Activated CD8-positive, alpha-beta memory T cell treated with anti-CD3 and anti-CD28 coated beads, Interleukin-2, amount 10 ng/mL, durations not matched to agents 7 days and 5 days (primary cell): ENCODE results near the gene CPD. TPM values are rescaled to one million over a fixed set of nuclear protein-coding genes. Genes with fewer than 3 reads are reported as not detected.
"Not testable (repeated sequence)": the region's sequence is repeated elsewhere in the genome, so short reads cannot be mapped to it uniquely, and the experiment has no call there.

Experiments used
- ATAC-seq: fragments of 150-1000 bp; cut with Tn5 transposase; one replicate; pipeline ENCODE4 v1.10.0; 2021; ENCODE audit warnings: moderate library complexity
- CTCF ChIA-PET: fragments of 350-600 bp; sonication (Branson Sonifier 250); formaldehyde crosslinking; loops from one replicate; lab custom pipeline; 2021; ENCODE audit warnings: antibody characterized with exemption; lab: Charles Lee
- DNase-seq: peaks from one replicate; pipeline ENCODE4 v3.0.0-alpha.2; 2020
- H3K27ac Mint-ChIP-seq: one replicate; pipeline ENCODE4 v1.8.0; 2021; ENCODE audit warnings: mild to moderate bottlenecking, mixed read lengths
- H3K27me3 Mint-ChIP-seq: one replicate; pipeline ENCODE4 v1.8.0; 2021; ENCODE audit warnings: mixed read lengths
- H3K36me3 Mint-ChIP-seq: one replicate; pipeline ENCODE4 v1.8.0; 2021; ENCODE audit warnings: mild to moderate bottlenecking, mixed read lengths
- H3K4me1 Mint-ChIP-seq: one replicate; pipeline ENCODE4 v1.8.0; 2021; ENCODE audit warnings: mixed read lengths
- H3K4me3 Mint-ChIP-seq: one replicate; pipeline ENCODE4 v1.8.0; 2021; ENCODE audit warnings: mild to moderate bottlenecking, moderate library complexity, mixed read lengths
- H3K9me3 Mint-ChIP-seq: one replicate; pipeline ENCODE4 v1.8.0; 2022; ENCODE audit warnings: low read depth, mixed read lengths
- total RNA-seq, 2 experiments: library from RNA; stranded (reverse); gene quantifications; one replicate each; pipeline ENCODE4 v1.2.3, GENCODE V29; 2021

Gene CPD
- 10 to 100 TPM; 19.9 to 25.6 TPM for total RNA-seq

- Mint-ChIP-seq H3K36me3 (peaks cover 6% of the 10 kb centered on the region), H3K9me3 (no peaks in the 10 kb centered on the region), H3K4me1 (peaks cover 54% of the 10 kb centered on the region), H3K4me3 (peak within 1 kb of the TSS; percentile 84), H3K27me3 (peaks cover 4% of the 10 kb centered on the region), H3K27ac (peak within 1 kb of the TSS; percentile 82)
- CTCF ChIA-PET: interaction anchor here (0.7 to 3.8 kb wide), 7 partner anchors 10 to 274 kb away, joined by 3 to 17 read pairs (median 3); partner anchors contain the start of gene BLMH
- DNase-seq: peak; percentile 97
- peak; percentile 89 for ATAC-seq
These were observed at the start of gene CPD for GRCh38 chr17:30378825-30379302. Gene CPD, plus strand, starts transcription at chr17:30378927. Its CDS starts 54 bp downstream, at chr17:30378981.

DNA sequence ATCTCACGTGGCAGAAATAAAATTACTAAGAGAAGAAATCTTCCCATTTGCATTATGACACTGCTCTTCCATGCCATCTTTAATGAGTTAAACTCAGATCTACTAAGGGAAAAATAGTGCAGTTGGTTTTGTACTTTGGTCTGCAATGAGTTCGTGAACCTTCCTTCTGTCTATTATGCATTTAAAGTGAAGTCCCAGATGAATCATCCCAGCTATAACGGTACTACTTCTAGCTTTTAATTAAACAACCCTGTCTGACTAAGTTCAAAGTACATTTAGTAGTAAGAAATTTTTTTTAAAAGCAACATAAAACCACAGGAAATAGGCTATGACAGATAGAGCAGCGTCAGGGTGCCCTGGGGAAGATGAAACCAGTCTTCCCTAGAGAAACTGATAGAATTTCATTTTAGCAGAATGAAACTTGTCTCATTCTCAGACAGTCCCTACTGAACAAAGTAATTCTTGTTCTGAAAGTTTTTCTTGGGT, 46.6 kb upstream of the CPD start:
- no peaks in the 10 kb centered on the region for H3K9me3 Mint-ChIP-seq
- DNase-seq (peak; percentile 70), ATAC-seq (peak; percentile 90)
- peak overlapping the region; percentile 91 for H3K27ac Mint-ChIP-seq
- peaks cover 2% of the 10 kb centered on the region for H3K36me3 Mint-ChIP-seq
- H3K4me1 Mint-ChIP-seq: peaks cover 47% of the 10 kb centered on the region
- peak overlapping the region; percentile 65 for H3K4me3 Mint-ChIP-seq
- no peaks in the 10 kb centered on the region for H3K27me3 Mint-ChIP-seq
- CTCF ChIA-PET: interaction anchor here (2.1 to 2.5 kb wide), 3 partner anchors 40 to 227 kb away, joined by 8 to 18 read pairs (median 8); partner anchors contain the start of gene BLMH

DNA sequence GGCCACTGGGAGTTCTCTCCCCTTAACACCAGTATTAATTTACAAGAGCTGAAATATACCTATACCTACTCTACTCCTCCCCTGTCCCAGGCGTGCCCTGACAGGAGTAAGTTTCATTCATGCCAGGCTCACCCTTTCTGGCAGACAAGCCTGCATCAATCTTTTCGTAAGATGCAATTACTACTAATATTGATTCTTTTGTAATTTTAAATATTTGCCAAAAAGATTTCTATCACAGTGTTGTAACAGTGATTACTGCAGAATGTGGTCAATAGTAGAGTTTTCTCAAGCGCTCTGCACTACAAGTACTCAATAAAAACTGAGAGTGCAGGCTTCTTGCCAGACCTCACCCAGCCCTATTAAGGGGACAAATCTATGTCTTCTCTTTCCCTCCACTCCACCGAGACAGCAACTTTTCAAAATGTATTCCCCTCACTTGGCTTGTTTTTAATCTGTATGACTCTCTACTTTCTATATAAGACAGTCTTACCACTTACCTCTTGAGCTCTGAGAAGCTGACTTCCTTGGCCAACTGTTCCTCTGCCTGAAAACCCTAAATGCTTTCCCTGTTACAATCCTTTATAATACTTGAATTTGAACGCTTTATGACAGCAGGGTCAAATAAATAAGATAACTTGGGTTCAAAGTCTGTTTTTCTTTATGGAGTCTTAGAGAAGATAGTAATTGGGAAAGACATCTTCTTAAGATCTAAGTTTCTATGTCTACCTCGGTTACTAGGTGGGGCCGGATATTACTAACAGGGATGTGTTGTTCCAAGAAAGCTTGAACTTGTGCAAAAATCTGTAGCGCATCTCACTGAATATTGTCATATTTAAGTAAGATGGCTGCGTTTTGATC, 45.0 kb upstream of the CPD start, which contains the start of gene TMIGD1:
TSS of gene TMIGD1 (minus strand) at position 555 of the 858 bp plus-strand sequence. CDS start 1,924 bp downstream, outside the sequence.
- H3K4me1 Mint-ChIP-seq: peaks cover 47% of the 10 kb centered on the region
- H3K36me3 Mint-ChIP-seq: peaks cover 2% of the 10 kb centered on the region
- CTCF ChIA-PET: interaction anchor here (1.0 to 10.7 kb wide), 9 partner anchors 10 to 238 kb away, joined by 5 to 170 read pairs (median 18); partner anchors contain the start of gene BLMH
- ATAC-seq (no peak), DNase-seq (no peak)
- H3K27ac Mint-ChIP-seq: peak within 1 kb of the TSS; percentile 91
- H3K27me3 Mint-ChIP-seq: peaks cover 5% of the 10 kb centered on the region
- no peaks in the 10 kb centered on the region for H3K9me3 Mint-ChIP-seq
- H3K4me3 Mint-ChIP-seq: no peak within 1 kb of the TSS

GRCh38 chr17:30334421-30334820, 44.3 kb upstream of the CPD start:
- Mint-ChIP-seq H3K27ac (no peak overlapping the region), H3K27me3 (peaks cover 5% of the 10 kb centered on the region), H3K4me3 (no peak overlapping the region), H3K36me3 (peaks cover 2% of the 10 kb centered on the region), H3K4me1 (peaks cover 47% of the 10 kb centered on the region), H3K9me3 (no peaks in the 10 kb centered on the region)
- CTCF ChIA-PET: interaction anchor here (0.8 to 10.7 kb wide), 15 partner anchors 11 to 241 kb away, joined by 3 to 170 read pairs (median 6); partner anchors contain the start of genes BLMH and SLC6A4
- DNase-seq: no peak
- ATAC-seq: no peak

DNA sequence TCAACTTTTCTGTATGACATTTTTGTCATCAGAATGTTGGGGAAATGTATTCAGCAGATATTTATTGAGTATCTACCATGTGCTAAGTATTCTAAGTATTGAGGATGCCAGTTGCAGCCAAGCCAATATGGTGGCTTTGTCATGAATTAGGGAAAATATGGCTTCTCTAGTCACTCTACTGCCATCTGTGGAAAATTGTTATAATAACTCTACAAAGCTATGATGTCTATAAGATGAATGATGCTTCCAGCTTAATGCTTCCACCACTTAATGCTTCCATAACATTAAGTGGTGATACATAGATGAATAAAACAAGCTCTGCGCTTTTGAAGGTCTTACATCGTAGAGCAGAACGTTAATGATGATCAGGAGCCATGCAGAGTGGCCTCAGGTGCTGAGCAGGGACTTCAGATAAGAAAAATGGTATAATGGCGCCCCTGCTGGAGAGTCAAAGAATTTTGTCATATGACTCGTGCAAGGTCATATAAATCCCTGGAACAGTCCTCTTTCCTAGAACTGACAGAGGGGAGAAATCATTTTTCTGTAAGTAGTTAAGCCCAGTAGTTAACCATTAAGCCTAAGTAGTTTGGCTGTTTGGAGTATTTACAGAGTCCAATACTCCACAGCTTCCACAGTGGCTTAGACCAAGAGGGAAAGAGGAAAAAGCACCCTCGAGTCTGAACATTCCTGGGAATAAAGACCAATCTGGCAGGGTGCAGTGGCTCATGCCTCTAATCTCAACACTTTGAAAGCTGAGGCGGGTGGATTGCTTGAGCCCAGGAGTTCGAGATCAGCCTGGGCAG, 42.2 kb upstream of the CPD start:
- ATAC-seq: peak; percentile 56
- DNase-seq: peak; percentile 74
- CTCF ChIA-PET: interaction anchor here (0.7 to 10.7 kb wide), 54 partner anchors 9 to 495 kb away, joined by 3 to 170 read pairs (median 5); partner anchors contain the start of genes ATAD5, BLMH, CPD and GOSR1

GRCh38 chr17:30337393-30337999, 41.2 kb upstream of the CPD start:
- ATAC-seq (no peak), DNase-seq (no peak)
- Mint-ChIP-seq H3K27ac (no peak overlapping the region), H3K4me1 (peaks cover 32% of the 10 kb centered on the region), H3K27me3 (peaks cover 5% of the 10 kb centered on the region), H3K36me3 (no peaks in the 10 kb centered on the region), H3K4me3 (no peak overlapping the region), H3K9me3 (no peaks in the 10 kb centered on the region)
- CTCF ChIA-PET: interaction anchor here (0.8 to 10.7 kb wide), 28 partner anchors 8 to 379 kb away, joined by 3 to 170 read pairs (median 6); partner anchors contain the start of genes BLMH, GOSR1 and NSRP1

More for the DNA sequence above, 42.2 kb upstream of the CPD start:
- Mint-ChIP-seq H3K36me3 (peaks cover 2% of the 10 kb centered on the region), H3K4me3 (no peak overlapping the region), H3K27ac (peak overlapping the region; percentile 44), H3K9me3 (no peaks in the 10 kb centered on the region), H3K27me3 (peaks cover 5% of the 10 kb centered on the region), H3K4me1 (peaks cover 41% of the 10 kb centered on the region)

GRCh38 chr17:30339086-30339485, 39.6 kb upstream of the CPD start:
- H3K36me3 Mint-ChIP-seq: no peaks in the 10 kb centered on the region
- H3K27me3 Mint-ChIP-seq: peaks cover 5% of the 10 kb centered on the region
- H3K4me3 Mint-ChIP-seq: no peak overlapping the region
- no peak overlapping the region for H3K27ac Mint-ChIP-seq
- DNase-seq (no peak), ATAC-seq (no peak)
- CTCF ChIA-PET: interaction anchor here (0.8 to 10.7 kb wide), 17 partner anchors 12 to 240 kb away, joined by 3 to 170 read pairs (median 3); partner anchors contain the start of genes BLMH, CPD, GOSR1 and NSRP1
- H3K9me3 Mint-ChIP-seq: no peaks in the 10 kb centered on the region
- peaks cover 20% of the 10 kb centered on the region for H3K4me1 Mint-ChIP-seq

DNA sequence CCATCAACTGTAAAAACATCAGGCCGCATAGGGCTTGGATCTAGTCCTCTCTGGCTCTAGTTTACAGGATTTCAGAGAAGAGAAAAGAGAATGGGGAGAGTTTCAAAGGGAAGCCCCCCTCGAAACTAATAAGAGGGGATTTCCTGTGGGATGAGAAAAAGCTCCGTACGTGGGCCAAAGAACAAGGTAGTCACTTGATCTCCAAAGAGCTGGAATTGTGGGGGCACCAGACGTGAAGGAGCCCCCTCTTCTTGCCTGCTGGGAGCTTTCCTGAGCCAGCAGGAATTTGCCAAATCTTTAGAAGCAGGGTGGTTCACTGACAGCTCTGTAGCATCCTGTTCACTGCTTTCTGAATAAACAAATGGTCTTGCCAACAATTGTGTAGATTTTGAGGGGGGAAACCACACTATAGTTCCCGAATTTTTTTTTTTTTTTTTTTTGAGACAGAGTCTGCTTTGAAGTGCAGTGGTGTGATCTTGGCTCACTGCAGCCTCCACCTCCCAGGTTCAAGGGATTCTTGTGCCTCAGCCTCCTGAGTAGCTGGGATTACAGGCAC, 37.8 kb upstream of the CPD start:
- H3K4me1 Mint-ChIP-seq: peaks cover 22% of the 10 kb centered on the region
- peaks cover 5% of the 10 kb centered on the region for H3K27me3 Mint-ChIP-seq
- no peaks in the 10 kb centered on the region for H3K36me3 Mint-ChIP-seq
- ATAC-seq (no peak), DNase-seq (no peak)
- no peak overlapping the region for H3K27ac Mint-ChIP-seq
- CTCF ChIA-PET: interaction anchor here (0.7 to 10.7 kb wide), 25 partner anchors 14 to 260 kb away, joined by 3 to 170 read pairs (median 5); partner anchors contain the start of genes BLMH and GOSR1
- no peak overlapping the region for H3K4me3 Mint-ChIP-seq
- no peaks in the 10 kb centered on the region for H3K9me3 Mint-ChIP-seq

DNA sequence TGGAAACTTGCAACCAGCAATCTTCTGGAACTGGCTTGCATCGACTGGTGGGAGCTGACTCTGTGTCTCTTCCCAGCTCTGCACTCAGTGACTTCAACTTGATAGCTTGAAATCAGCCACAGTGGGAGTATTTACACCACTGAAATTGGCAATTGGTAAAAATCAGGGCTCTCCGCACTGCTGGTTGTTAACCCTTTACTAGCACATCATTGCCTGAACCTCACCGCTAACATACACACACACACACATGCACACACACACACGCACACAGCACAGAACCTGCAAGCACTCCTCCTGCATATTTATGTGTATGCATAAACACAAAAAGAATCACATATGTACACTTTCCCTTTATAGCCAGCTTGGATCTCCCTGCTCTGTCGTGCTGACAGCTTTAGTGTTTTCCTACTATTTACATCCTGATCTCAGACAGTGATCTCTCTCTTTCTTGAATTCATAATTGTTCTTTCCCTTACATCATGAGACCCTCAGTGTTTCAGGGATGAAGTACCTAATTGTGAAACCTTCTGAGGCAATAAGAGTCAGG, 37.0 kb upstream of the CPD start:
- CTCF ChIA-PET: interaction anchor here (0.7 to 10.7 kb wide), 12 partner anchors 13 to 242 kb away, joined by 3 to 170 read pairs (median 4); no protein-coding TSS in a partner anchor
- no peak for DNase-seq

GRCh38 chr17:30343244-30343643, 35.5 kb upstream of the CPD start:
- not testable (repeated sequence) for H3K4me3 Mint-ChIP-seq, H3K36me3 Mint-ChIP-seq, ATAC-seq, H3K9me3 Mint-ChIP-seq, DNase-seq, H3K27me3 Mint-ChIP-seq, H3K27ac Mint-ChIP-seq
- CTCF ChIA-PET: interaction anchor here (1.3 to 10.7 kb wide), 2 partner anchors 20 to 237 kb away, joined by 3 to 170 read pairs; no protein-coding TSS in a partner anchor
- peaks cover 19% of the 10 kb centered on the region for H3K4me1 Mint-ChIP-seq

More for the DNA sequence above, 37.0 kb upstream of the CPD start:
- Mint-ChIP-seq H3K9me3 (no peaks in the 10 kb centered on the region), H3K4me3 (no peak overlapping the region), H3K36me3 (no peaks in the 10 kb centered on the region), H3K27me3 (peaks cover 5% of the 10 kb centered on the region), H3K27ac (no peak overlapping the region), H3K4me1 (peaks cover 21% of the 10 kb centered on the region)
- no peak for ATAC-seq

DNA sequence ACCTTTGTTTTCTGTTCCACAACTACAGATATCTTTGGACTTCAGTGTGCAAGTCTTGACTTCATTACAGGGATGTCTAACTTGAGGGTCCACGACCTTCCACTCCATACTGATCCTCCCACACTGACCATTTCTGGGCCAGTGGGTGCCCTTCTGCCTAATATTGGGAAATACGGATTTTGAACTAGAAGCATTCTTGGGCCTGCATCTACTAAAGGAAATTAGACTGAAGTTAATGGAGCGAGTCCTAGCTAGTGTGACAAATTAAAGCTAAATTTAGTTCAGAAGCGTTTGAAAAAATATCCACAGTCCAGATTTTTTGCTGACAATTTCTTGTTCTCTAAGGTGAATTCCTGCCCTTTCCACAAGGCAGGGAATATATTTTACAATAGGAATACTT, 34.9 kb upstream of the CPD start:
- Mint-ChIP-seq H3K36me3 (no peaks in the 10 kb centered on the region), H3K27me3 (peaks cover under 1% of the 10 kb centered on the region), H3K9me3 (no peaks in the 10 kb centered on the region), H3K27ac (no peak overlapping the region), H3K4me3 (no peak overlapping the region), H3K4me1 (peaks cover 19% of the 10 kb centered on the region)
- DNase-seq (no peak), ATAC-seq (no peak)
- CTCF ChIA-PET: no interaction called here
